ENCODE data around the gene PTPRN2. TPM values are rescaled to one million over a fixed set of nuclear protein-coding genes. Genes with fewer than 3 reads are reported as not detected.
A peak's percentile ranks its signal among the peaks of the same experiment; 100 is the strongest.

PTPRN2 gene
- total and polyA plus RNA-seq, 2 of the 13 experiments (the other 11 are each of a cell fraction or from before 2014, with no cell fraction given) = 2.5 to 24.2 TPM

DNA sequence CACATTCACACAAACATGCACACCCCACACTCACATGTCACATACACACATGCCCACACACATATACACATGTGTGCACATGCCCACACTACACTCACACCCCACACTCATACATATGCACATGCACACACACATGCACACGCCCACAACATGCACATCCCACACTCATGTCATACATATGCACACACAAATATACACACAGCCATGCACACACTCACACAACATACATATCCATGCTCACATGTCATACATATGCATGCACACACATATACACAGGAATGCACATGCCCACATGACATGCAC, 1031.0 kb downstream of the PTPRN2 start (continued):
- TF ChIP-seq, protein P1, sequence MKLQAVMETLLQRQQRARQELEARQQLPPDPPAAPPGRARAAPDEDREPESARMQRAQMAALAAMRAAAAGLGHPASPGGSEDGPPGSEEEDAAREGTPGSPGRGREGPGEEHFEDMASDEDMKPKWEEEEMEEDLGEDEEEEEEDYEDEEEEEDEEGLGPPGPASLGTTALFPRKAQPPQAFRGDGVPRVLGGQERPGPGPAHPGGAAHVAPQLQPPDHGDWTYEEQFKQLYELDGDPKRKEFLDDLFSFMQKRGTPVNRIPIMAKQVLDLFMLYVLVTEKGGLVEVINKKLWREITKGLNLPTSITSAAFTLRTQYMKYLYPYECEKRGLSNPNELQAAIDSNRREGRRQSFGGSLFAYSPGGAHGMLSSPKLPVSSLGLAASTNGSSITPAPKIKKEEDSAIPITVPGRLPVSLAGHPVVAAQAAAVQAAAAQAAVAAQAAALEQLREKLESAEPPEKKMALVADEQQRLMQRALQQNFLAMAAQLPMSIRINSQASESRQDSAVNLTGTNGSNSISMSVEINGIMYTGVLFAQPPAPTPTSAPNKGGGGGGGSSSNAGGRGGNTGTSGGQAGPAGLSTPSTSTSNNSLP (IDR thresholded peaks at IDR 0.05; ENCODE audit: low read depth, low read length) = no peak
- TF ChIP-seq ZZZ3 (CRISPR knock-in tag; IDR thresholded peaks at IDR 0.05; ENCODE audit: borderline replicate concordance) (no peak), ZBTB3 (CRISPR knock-in tag; IDR thresholded peaks at IDR 0.05; ENCODE audit: borderline replicate concordance, low read depth) (no peak), SOX6 (IDR thresholded peaks at IDR 0.05) (0 out of 2 replicates have a peak, but pooled peaks have one; percentile 9), SOX6 (CRISPR knock-in tag; IDR thresholded peaks at IDR 0.05) (no peak), ZSCAN9 (CRISPR knock-in tag; IDR thresholded peaks at IDR 0.05; ENCODE audit: borderline replicate concordance) (no peak), ZFY (CRISPR knock-in tag; IDR thresholded peaks at IDR 0.05) (no peak)
- TF ChIP-seq, protein P2, sequence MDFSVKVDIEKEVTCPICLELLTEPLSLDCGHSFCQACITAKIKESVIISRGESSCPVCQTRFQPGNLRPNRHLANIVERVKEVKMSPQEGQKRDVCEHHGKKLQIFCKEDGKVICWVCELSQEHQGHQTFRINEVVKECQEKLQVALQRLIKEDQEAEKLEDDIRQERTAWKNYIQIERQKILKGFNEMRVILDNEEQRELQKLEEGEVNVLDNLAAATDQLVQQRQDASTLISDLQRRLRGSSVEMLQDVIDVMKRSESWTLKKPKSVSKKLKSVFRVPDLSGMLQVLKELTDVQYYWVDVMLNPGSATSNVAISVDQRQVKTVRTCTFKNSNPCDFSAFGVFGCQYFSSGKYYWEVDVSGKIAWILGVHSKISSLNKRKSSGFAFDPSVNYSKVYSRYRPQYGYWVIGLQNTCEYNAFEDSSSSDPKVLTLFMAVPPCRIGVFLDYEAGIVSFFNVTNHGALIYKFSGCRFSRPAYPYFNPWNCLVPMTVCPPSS (IDR thresholded peaks at IDR 0.05) = 0 out of 2 replicates have a peak, but pooled peaks have one; percentile 37
- TF ChIP-seq, protein P3, sequence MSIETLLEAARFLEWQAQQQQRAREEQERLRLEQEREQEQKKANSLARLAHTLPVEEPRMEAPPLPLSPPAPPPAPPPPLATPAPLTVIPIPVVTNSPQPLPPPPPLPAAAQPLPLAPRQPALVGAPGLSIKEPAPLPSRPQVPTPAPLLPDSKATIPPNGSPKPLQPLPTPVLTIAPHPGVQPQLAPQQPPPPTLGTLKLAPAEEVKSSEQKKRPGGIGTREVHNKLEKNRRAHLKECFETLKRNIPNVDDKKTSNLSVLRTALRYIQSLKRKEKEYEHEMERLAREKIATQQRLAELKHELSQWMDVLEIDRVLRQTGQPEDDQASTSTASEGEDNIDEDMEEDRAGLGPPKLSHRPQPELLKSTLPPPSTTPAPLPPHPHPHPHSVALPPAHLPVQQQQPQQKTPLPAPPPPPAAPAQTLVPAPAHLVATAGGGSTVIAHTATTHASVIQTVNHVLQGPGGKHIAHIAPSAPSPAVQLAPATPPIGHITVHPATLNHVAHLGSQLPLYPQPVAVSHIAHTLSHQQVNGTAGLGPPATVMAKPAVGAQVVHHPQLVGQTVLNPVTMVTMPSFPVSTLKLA (IDR thresholded peaks at IDR 0.05) = peak; percentile 97
